ENCODE measurements around the gene MACIR. TPM values are rescaled to one million over a fixed set of nuclear protein-coding genes. Genes with fewer than 3 reads are reported as not detected.

The MACIR gene
- total and polyA plus RNA-seq, 9 of the 15 experiments (the other 6 are each of a cell fraction or from before 2014, with no cell fraction given), result 1.4 to 11.6 (median 9.4) TPM

GRCh38 chr5:103262422-103262871 is 3.9 kb downstream of the MACIR start (continued):
- TF ChIP-seq, protein P1, sequence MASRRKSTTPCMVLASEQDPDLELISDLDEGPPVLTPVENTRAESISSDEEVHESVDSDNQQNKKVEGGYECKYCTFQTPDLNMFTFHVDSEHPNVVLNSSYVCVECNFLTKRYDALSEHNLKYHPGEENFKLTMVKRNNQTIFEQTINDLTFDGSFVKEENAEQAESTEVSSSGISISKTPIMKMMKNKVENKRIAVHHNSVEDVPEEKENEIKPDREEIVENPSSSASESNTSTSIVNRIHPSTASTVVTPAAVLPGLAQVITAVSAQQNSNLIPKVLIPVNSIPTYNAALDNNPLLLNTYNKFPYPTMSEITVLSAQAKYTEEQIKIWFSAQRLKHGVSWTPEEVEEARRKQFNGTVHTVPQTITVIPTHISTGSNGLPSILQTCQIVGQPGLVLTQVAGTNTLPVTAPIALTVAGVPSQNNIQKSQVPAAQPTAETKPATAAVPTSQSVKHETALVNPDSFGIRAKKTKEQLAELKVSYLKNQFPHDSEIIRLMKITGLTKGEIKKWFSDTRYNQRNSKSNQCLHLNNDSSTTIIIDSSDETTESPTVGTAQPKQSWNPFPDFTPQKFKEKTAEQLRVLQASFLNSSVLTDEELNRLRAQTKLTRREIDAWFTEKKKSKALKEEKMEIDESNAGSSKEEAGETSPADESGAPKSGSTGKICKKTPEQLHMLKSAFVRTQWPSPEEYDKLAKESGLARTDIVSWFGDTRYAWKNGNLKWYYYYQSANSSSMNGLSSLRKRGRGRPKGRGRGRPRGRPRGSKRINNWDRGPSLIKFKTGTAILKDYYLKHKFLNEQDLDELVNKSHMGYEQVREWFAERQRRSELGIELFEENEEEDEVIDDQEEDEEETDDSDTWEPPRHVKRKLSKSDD (conservative IDR thresholded peaks at IDR 0.05; ENCODE audit: low read length), result no peak
- no peak for TF ChIP-seq KLF10 (CRISPR knock-in tag; IDR thresholded peaks at IDR 0.05)
- TF ChIP-seq ZBTB1 (CRISPR knock-in tag; IDR thresholded peaks at IDR 0.05; ENCODE audit: borderline replicate concordance, low read depth), result no peak
- TF ChIP-seq NFE2 (IDR thresholded peaks at IDR 0.05; ENCODE audit: low read depth), result peak; percentile 93
- no peak for TF ChIP-seq NR1H2 (CRISPR knock-in tag; IDR thresholded peaks at IDR 0.05)
- TF ChIP-seq ZNF398 (CRISPR knock-in tag; IDR thresholded peaks at IDR 0.05), result no peak
- TF ChIP-seq, protein P2, sequence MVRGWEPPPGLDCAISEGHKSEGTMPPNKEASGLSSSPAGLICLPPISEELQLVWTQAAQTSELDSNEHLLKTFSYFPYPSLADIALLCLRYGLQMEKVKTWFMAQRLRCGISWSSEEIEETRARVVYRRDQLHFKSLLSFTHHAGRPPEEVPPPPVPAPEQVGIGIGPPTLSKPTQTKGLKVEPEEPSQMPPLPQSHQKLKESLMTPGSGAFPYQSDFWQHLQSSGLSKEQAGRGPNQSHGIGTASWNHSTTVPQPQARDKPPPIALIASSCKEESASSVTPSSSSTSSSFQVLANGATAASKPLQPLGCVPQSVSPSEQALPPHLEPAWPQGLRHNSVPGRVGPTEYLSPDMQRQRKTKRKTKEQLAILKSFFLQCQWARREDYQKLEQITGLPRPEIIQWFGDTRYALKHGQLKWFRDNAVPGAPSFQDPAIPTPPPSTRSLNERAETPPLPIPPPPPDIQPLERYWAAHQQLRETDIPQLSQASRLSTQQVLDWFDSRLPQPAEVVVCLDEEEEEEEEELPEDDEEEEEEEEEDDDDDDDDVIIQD (CRISPR knock-in tag; IDR thresholded peaks at IDR 0.05), result no peak
- no peak for TF ChIP-seq POU5F1 (IDR thresholded peaks at IDR 0.05; ENCODE audit: borderline replicate concordance, low read depth, low read length, partially characterized antibody)
- no peak for TF ChIP-seq ZC3H4 (CRISPR knock-in tag; IDR thresholded peaks at IDR 0.05; ENCODE audit: borderline replicate concordance)
- no peak for TF ChIP-seq ZNF347 (CRISPR knock-in tag; IDR thresholded peaks at IDR 0.05; ENCODE audit: low read depth)
- no peak for TF ChIP-seq NR0B1 (IDR thresholded peaks at IDR 0.05; ENCODE audit: partially characterized antibody)
- TF ChIP-seq ZNF212 (CRISPR knock-in tag; IDR thresholded peaks at IDR 0.05), result no peak
- no peak for TF ChIP-seq HNRNPL (IDR thresholded peaks at IDR 0.05; ENCODE audit: low read depth, low read length)
- no peak for TF ChIP-seq SIX5 (IDR thresholded peaks at IDR 0.05; ENCODE audit: borderline replicate concordance in 1 of 2, insufficient read depth in 1 of 2, low read depth in 1 of 2, low read length in 2 of 2)
- no peak for TF ChIP-seq ZNF609 (CRISPR knock-in tag; IDR thresholded peaks at IDR 0.05; ENCODE audit: borderline replicate concordance)
